HG02623 (cell line): ENCODE results near the gene EZH2.

Experiments
- ATAC-seq: cut with Tn5 transposase; IDR thresholded peaks from one replicate; pipeline ENCODE4 v1.9.1; 2021; ENCODE audit warnings: moderate library complexity; ENCODE audit not compliant: unreplicated experiment

EZH2 gene

DNA sequence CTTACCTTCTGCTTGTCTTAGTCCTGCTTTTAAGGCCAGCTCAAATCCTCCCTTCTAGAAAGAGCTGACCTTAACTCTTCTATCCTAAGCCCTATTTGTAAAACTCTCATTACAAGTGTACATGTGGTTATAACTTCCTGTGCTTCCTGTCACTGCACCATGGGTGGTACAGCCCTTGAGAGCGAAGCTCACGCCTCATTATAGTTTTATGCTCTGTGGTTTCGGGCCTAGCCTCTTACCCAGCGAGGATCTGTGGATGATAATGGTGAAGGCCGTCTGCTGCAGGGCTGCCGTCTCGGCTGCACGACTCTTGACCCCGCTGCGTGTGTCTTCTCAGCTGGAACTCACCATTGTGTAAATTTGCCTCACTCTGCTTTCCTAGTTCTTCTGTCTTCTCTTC lies 110.8 kb downstream of the EZH2 start:
- ATAC-seq: peak; percentile 79

DNA sequence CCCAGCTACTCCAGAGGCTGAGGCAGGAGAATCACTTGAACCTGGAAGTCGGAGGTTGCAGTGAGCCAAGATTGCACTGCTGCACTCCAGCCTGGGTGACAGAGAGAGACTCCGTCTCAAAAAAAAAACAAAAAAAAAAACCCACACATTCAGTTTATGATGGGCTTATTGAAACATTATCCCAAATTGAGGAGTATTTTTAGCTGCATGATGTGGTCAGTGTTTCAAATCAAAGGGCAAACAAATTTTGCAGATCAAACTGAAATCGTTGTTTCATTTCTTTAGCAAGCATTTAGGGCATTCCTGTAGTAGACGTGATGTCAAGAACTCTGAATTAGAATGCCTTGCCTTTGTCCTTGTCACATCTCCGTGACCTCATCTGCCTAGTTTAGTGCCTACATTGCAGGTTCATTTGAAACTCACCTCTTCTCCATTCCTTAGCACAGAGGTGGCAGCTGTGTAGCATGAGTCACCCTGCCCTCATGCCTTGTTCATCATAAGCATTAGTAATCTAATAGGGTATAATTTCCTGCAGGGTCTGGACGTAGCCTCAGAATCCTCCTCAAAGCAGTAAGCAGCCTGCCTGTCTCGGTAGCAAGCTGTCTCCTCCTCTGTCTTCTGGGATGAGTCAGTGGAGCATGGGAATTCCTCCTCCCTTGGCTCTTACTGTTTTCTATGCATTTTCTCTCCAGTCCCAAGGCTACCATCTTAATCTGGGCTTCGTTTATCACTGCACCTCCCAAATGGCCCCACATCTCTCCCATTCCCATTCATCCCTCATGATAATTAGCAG lies 111.6 kb downstream of the EZH2 start:
- ATAC-seq: no peak

DNA sequence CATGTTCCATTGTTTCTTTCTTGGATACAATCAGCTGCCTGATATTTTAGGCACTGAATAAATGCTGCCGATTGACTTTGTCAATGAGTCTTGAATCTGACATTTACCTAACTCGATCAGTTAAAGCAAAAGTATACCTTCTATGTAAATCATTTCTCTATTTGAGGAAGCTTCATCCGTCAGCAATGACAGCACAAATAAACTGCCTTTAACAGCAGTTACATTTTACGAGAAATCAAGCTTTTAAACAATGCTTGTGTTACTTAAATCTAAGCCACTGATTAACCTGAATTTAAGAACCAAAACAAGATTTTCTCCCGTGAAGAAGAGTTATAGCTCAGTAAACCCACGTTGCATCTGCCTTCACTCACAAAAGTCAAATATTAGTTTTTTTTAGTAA lies 114.1 kb downstream of the EZH2 start:
- no peak for ATAC-seq

DNA sequence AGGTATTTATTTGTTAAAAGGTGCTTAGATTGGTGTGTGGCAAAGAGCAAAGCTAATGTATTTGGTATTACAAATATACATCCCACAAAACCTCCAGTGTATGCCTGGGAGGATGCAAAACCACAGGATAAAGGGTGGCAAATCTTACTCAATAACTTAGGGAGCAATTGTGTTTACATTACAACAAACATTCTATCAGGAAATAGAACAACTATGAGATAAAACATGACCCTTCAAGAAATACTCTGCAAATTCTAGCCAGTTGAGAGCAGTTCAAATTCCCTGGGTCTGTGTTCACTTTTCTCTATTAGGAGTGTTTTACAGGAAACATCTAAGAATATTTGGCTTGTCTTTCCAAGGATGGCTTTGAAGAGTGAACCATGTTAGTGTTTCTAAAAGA lies 120.5 kb downstream of the EZH2 start:
- ATAC-seq: no peak

- no peak for ATAC-seq
Measured at GRCh38 chr7:148761499-148762278, 122.4 kb downstream of the EZH2 start.
